Measurements from ENCODE around the gene LIMS1. TPM values are rescaled to one million over a fixed set of nuclear protein-coding genes. Genes with fewer than 3 reads are reported as not detected.
A peak's percentile ranks its signal among the peaks of the same experiment; 100 is the strongest.

LIMS1 gene
- total and polyA plus RNA-seq, 8 donors: 11.9 to 136 (median 34.2) TPM

DNA sequence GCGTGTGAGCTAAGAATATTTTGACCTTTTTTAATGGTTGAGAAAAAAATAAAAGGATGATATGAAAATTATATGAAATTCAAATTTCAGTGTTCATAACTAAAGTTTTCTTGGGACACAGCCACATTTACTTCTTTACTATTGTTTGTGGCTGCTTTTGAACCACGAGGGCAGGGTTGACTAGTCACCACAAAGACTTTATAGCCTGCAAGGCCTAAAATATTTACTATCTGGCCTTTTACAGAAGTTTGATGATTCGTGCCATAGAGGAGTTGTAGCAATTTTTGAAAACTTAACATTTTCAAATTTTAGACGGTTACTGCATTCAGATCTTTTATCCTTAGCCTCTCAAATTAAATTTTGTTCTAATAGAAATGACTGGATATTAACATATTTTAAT is 69.9 kb downstream of the LIMS1 start:
- Histone ChIP-seq H3K9me3 (no peaks in the 10 kb centered on the region), H3K36me3 (no peaks in the 10 kb centered on the region), H3K27ac (no peak overlapping the region), H3K27me3 (no peaks in the 10 kb centered on the region), H3K4me1 (peaks cover 0 to 27% (median 9%) of the 10 kb centered on the region in 4 donors), H3K4me3 (no peak overlapping the region)
- DNase-seq: no peak
- 51 to 79% (median 64%) methylated on average over 4 of the region's 4 CpGs for WGBS, 5 donors
- intact Hi-C loops (cut with DNase I; ENCODE audit: low total_unique reads): no loop called here
- TF ChIP-seq EP300 (IDR thresholded peaks at IDR 0.05): no peak
- TF ChIP-seq, protein P1, sequence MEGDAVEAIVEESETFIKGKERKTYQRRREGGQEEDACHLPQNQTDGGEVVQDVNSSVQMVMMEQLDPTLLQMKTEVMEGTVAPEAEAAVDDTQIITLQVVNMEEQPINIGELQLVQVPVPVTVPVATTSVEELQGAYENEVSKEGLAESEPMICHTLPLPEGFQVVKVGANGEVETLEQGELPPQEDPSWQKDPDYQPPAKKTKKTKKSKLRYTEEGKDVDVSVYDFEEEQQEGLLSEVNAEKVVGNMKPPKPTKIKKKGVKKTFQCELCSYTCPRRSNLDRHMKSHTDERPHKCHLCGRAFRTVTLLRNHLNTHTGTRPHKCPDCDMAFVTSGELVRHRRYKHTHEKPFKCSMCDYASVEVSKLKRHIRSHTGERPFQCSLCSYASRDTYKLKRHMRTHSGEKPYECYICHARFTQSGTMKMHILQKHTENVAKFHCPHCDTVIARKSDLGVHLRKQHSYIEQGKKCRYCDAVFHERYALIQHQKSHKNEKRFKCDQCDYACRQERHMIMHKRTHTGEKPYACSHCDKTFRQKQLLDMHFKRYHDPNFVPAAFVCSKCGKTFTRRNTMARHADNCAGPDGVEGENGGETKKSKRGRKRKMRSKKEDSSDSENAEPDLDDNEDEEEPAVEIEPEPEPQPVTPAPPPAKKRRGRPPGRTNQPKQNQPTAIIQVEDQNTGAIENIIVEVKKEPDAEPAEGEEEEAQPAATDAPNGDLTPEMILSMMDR (IDR thresholded peaks at IDR 0.05): no peak
- no peak for TF ChIP-seq POLR2AphosphoS5 (IDR thresholded peaks at IDR 0.05)
- TF ChIP-seq POLR2A (IDR thresholded peaks at IDR 0.05): no peak

DNA sequence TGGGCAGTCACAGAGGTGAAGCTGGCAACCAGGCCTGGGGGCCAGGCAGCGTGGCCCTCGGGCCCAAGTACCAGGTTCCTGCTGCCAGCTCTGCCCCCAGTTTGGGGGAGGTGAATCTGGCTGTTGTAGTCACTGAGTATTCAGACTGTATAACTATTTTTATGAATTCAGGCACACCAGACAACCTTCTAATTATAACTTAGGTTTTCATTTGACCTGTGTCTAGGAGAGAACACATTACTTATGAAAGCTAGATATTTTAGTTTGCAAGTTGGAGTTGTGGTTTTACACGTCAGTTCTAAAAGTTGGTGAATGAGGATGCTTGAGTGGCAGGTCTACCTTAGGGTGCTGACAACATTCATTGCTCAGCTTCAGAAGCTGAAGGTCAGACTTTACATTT is 71.7 kb downstream of the LIMS1 start:
- no peak overlapping the region for H3K27ac ChIP-seq
- H3K9me3 ChIP-seq: no peaks in the 10 kb centered on the region
- peaks cover 0 to 42% (median 14%) of the 10 kb centered on the region in 4 donors for H3K4me1 ChIP-seq
- intact Hi-C loops (cut with DNase I; ENCODE audit: low total_unique reads): no loop called here
- no peaks in the 10 kb centered on the region for H3K36me3 ChIP-seq
- 71 to 93% (median 86%) methylated on average over 3 of the region's 3 CpGs for WGBS, 5 donors
- no peaks in the 10 kb centered on the region for H3K27me3 ChIP-seq
- no peak overlapping the region for H3K4me3 ChIP-seq
- no peak for DNase-seq
- TF ChIP-seq POLR2A (IDR thresholded peaks at IDR 0.05) (no peak), POLR2AphosphoS5 (IDR thresholded peaks at IDR 0.05) (no peak)
- TF ChIP-seq, protein P1 (IDR thresholded peaks at IDR 0.05): no peak

DNA sequence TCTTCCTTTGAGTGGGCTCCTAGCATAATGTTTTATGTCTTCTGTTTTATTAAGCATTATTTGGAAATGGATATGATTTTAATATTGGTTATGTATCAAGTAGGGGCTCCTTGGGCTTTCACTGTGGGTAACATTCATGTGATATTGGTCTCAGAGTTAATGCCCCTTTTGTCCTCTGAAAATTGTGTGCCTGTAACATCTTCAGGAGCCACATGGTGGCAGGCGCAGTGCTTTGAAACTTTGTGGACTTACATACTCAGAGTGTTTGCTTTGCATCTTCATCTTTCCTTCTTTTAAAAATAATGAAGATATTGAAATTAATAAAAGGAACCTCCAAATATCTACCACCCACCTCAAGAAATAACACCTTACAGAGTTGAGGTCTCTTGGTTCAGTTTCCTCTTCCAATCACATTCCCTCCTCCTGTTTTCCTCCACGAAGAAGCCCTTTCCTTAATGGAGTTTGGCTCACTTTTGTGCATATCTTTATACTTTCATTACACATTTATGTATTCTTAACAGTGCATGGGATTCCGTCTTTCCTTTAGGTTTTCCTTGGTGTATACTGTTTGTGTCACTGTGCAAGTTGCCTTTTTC is 73.5 kb downstream of the LIMS1 start:
- H3K36me3 ChIP-seq: no peaks in the 10 kb centered on the region
- H3K4me1 ChIP-seq: peaks cover 8 to 53% (median 24%) of the 10 kb centered on the region in 4 donors
- TF ChIP-seq POLR2AphosphoS5 (IDR thresholded peaks at IDR 0.05) (peak in 1 of 3 donors; percentile 25), EP300 (IDR thresholded peaks at IDR 0.05) (no peak)
- TF ChIP-seq, protein P1 (IDR thresholded peaks at IDR 0.05): peak in 5 of 7 experiments; percentile 45 to 77 (median 60)
- H3K9me3 ChIP-seq: no peaks in the 10 kb centered on the region
- no peak overlapping the region for H3K4me3 ChIP-seq
- no peaks in the 10 kb centered on the region for H3K27me3 ChIP-seq
- intact Hi-C loops (cut with DNase I; ENCODE audit: low total_unique reads): no loop called here
- WGBS, 5 donors: 42 to 57% (median 48%) methylated on average over 3 of the region's 3 CpGs
- H3K27ac ChIP-seq: no peak overlapping the region
- peak; percentile 65 to 79 for DNase-seq

DNA sequence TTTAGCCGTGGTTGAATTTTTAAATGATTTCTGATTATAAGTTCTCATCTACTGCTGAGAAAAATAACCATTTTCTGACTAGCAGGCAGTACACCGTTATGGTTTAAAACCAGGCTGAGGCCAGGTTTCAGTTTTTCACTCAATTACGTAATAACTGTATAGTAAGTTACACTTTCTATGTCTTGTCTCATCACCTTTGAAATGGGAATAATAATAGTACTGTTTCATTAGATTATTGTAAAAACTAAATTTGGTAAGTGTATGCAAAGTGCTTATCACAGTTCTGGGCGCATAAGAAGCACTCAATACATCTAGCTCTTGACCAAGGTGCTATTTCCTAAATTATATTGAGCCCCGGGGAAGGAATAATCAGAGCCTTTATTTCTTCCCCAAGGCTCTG is 76.8 kb downstream of the LIMS1 start:
- TF ChIP-seq POLR2AphosphoS5 (IDR thresholded peaks at IDR 0.05): no peak
- TF ChIP-seq, protein P1 (IDR thresholded peaks at IDR 0.05): no peak
- Histone ChIP-seq H3K27me3 (no peaks in the 10 kb centered on the region), H3K4me1 (peaks cover 35 to 77% (median 46%) of the 10 kb centered on the region in 4 donors), H3K9me3 (no peaks in the 10 kb centered on the region), H3K4me3 (no peak overlapping the region), H3K27ac (no peak overlapping the region), H3K36me3 (no peaks in the 10 kb centered on the region)
- intact Hi-C loops (cut with DNase I; ENCODE audit: low total_unique reads): no loop called here
- 75 to 84% (median 80%) methylated on average over 5 of the region's 5 CpGs for whole genome bisulfite sequencing, 5 donors
- no peak for DNase-seq

Measured in stomach (tissue), 9 donors.